Measurements from ENCODE around the gene SPHK2. TPM values are rescaled to one million over a fixed set of nuclear protein-coding genes. Genes with fewer than 3 reads are reported as not detected.
"Not testable (repeated sequence)": the region's sequence is repeated elsewhere in the genome, so short reads cannot be mapped to it uniquely, and the experiment has no call there.

SPHK2 gene
- 10 to 100 TPM; 39.8 to 43.1 (median 40.6) TPM for total RNA-seq

GRCh38 chr19:48618916-48619691 lies at the start of gene SPHK2, which contains the start of gene RPL18:
Gene SPHK2, plus strand, starts transcription at chr19:48619506. Its CDS starts 1,009 bp downstream, at chr19:48620515.
Gene RPL18, minus strand, starts transcription at chr19:48619178. Its CDS starts 35 bp downstream, at chr19:48619143.
- no peaks in the 10 kb centered on the region for H3K9me3 Mint-ChIP-seq
- ATAC-seq: peak; percentile 78 to 82

GRCh38 chr19:48569814-48570213 lies 49.5 kb upstream of the SPHK2 start:
- Mint-ChIP-seq H3K4me1 (ENCODE audit: low read depth) (no peaks in the 10 kb centered on the region), H3K36me3 (ENCODE audit: insufficient read depth) (no peaks in the 10 kb centered on the region), H3K4me3 (no peak overlapping the region), H3K9me3 (no peaks in the 10 kb centered on the region), H3K27me3 (ENCODE audit: low read depth) (peaks cover 12% of the 10 kb centered on the region)
- ATAC-seq (no peak), DNase-seq (no peak)

More at GRCh38 chr19:48618916-48619691, at the start of gene SPHK2, which contains the start of gene RPL18:
- Mint-ChIP-seq H3K27me3 (ENCODE audit: low read depth) (no peaks in the 10 kb centered on the region), H3K4me1 (ENCODE audit: low read depth) (peaks cover 38% of the 10 kb centered on the region), H3K36me3 (ENCODE audit: insufficient read depth) (peaks cover 46% of the 10 kb centered on the region), H3K4me3 (peak within 1 kb of the TSS; percentile 97)
- DNase-seq: peak; percentile 95

- ATAC-seq: no peak
- Mint-ChIP-seq H3K4me1 (ENCODE audit: low read depth) (no peaks in the 10 kb centered on the region), H3K36me3 (ENCODE audit: insufficient read depth) (no peaks in the 10 kb centered on the region), H3K27me3 (ENCODE audit: low read depth) (peaks cover 12% of the 10 kb centered on the region), H3K9me3 (no peaks in the 10 kb centered on the region), H3K4me3 (no peak overlapping the region)
- no peak for DNase-seq
These were observed 47.7 kb upstream of the SPHK2 start for GRCh38 chr19:48571378-48572162.

GRCh38 chr19:48573163-48573505 lies 46.2 kb upstream of the SPHK2 start:
- Mint-ChIP-seq H3K27me3 (ENCODE audit: low read depth) (peaks cover 3% of the 10 kb centered on the region), H3K9me3 (no peaks in the 10 kb centered on the region), H3K36me3 (ENCODE audit: insufficient read depth) (no peaks in the 10 kb centered on the region), H3K4me3 (no peak overlapping the region), H3K4me1 (ENCODE audit: low read depth) (no peaks in the 10 kb centered on the region)
- no peak for ATAC-seq
- DNase-seq: no peak

- H3K4me3 Mint-ChIP-seq: no peak overlapping the region
- no peaks in the 10 kb centered on the region for H3K4me1 Mint-ChIP-seq (ENCODE audit: low read depth)
- DNase-seq: no peak
- H3K9me3 Mint-ChIP-seq: no peaks in the 10 kb centered on the region
- no peaks in the 10 kb centered on the region for H3K36me3 Mint-ChIP-seq (ENCODE audit: insufficient read depth)
- H3K27me3 Mint-ChIP-seq (ENCODE audit: low read depth): no peaks in the 10 kb centered on the region
- no peak for ATAC-seq
These were observed 43.2 kb upstream of the SPHK2 start for GRCh38 chr19:48575931-48576622.

GRCh38 chr19:48577908-48578307 lies 41.4 kb upstream of the SPHK2 start:
- not testable (repeated sequence) for H3K36me3 Mint-ChIP-seq (ENCODE audit: insufficient read depth); H3K4me1 Mint-ChIP-seq (ENCODE audit: low read depth); DNase-seq; H3K4me3 Mint-ChIP-seq; H3K27me3 Mint-ChIP-seq (ENCODE audit: low read depth); H3K9me3 Mint-ChIP-seq; ATAC-seq

- Mint-ChIP-seq H3K4me3 (no peak overlapping the region), H3K9me3 (no peaks in the 10 kb centered on the region), H3K27me3 (ENCODE audit: low read depth) (no peaks in the 10 kb centered on the region), H3K36me3 (ENCODE audit: insufficient read depth) (no peaks in the 10 kb centered on the region), H3K4me1 (ENCODE audit: low read depth) (no peaks in the 10 kb centered on the region)
- DNase-seq (no peak), ATAC-seq (no peak)
These were observed 40.4 kb upstream of the SPHK2 start for GRCh38 chr19:48578891-48579290.

- H3K27me3 Mint-ChIP-seq (ENCODE audit: low read depth): peaks cover 6% of the 10 kb centered on the region
- no peaks in the 10 kb centered on the region for H3K36me3 Mint-ChIP-seq (ENCODE audit: insufficient read depth)
- DNase-seq (no peak), ATAC-seq (no peak)
- peaks cover 3% of the 10 kb centered on the region for H3K9me3 Mint-ChIP-seq
- no peak overlapping the region for H3K4me3 Mint-ChIP-seq
- H3K4me1 Mint-ChIP-seq (ENCODE audit: low read depth): peaks cover 4% of the 10 kb centered on the region
These were observed 37.1 kb upstream of the SPHK2 start for GRCh38 chr19:48582168-48582567.

GRCh38 chr19:48587387-48587786 lies 31.9 kb upstream of the SPHK2 start:
- no peak for ATAC-seq
- H3K9me3 Mint-ChIP-seq: peaks cover 3% of the 10 kb centered on the region
- peaks cover 6% of the 10 kb centered on the region for H3K27me3 Mint-ChIP-seq (ENCODE audit: low read depth)
- no peak overlapping the region for H3K4me3 Mint-ChIP-seq
- no peaks in the 10 kb centered on the region for H3K36me3 Mint-ChIP-seq (ENCODE audit: insufficient read depth)
- peaks cover 18% of the 10 kb centered on the region for H3K4me1 Mint-ChIP-seq (ENCODE audit: low read depth)
- no peak for DNase-seq

- ATAC-seq (peak; percentile 84 to 91), DNase-seq (peak; percentile 85)
- H3K4me1 Mint-ChIP-seq (ENCODE audit: low read depth): peaks cover 18% of the 10 kb centered on the region
- peaks cover 6% of the 10 kb centered on the region for H3K27me3 Mint-ChIP-seq (ENCODE audit: low read depth)
- H3K9me3 Mint-ChIP-seq: peaks cover 3% of the 10 kb centered on the region
- peak overlapping the region; percentile 73 for H3K4me3 Mint-ChIP-seq
- H3K36me3 Mint-ChIP-seq (ENCODE audit: insufficient read depth): no peaks in the 10 kb centered on the region
These were observed 30.5 kb upstream of the SPHK2 start for GRCh38 chr19:48588670-48589401.

- Mint-ChIP-seq H3K27me3 (ENCODE audit: low read depth) (no peaks in the 10 kb centered on the region), H3K4me1 (ENCODE audit: low read depth) (peaks cover 16% of the 10 kb centered on the region), H3K9me3 (no peaks in the 10 kb centered on the region), H3K36me3 (ENCODE audit: insufficient read depth) (no peaks in the 10 kb centered on the region), H3K4me3 (no peak overlapping the region)
- ATAC-seq (no peak), DNase-seq (no peak)
These were observed 28.3 kb upstream of the SPHK2 start for GRCh38 chr19:48591021-48591420.

GRCh38 chr19:48595171-48595570 lies 24.1 kb upstream of the SPHK2 start:
- no peaks in the 10 kb centered on the region for H3K27me3 Mint-ChIP-seq (ENCODE audit: low read depth)
- no peak for DNase-seq
- no peak for ATAC-seq
- no peaks in the 10 kb centered on the region for H3K36me3 Mint-ChIP-seq (ENCODE audit: insufficient read depth)
- peaks cover 12% of the 10 kb centered on the region for H3K4me1 Mint-ChIP-seq (ENCODE audit: low read depth)
- H3K9me3 Mint-ChIP-seq: no peaks in the 10 kb centered on the region
- peak overlapping the region; percentile 9 for H3K4me3 Mint-ChIP-seq

- Mint-ChIP-seq H3K9me3 (no peaks in the 10 kb centered on the region), H3K27me3 (ENCODE audit: low read depth) (no peaks in the 10 kb centered on the region), H3K4me1 (ENCODE audit: low read depth) (peaks cover 12% of the 10 kb centered on the region), H3K36me3 (ENCODE audit: insufficient read depth) (no peaks in the 10 kb centered on the region), H3K4me3 (peak overlapping the region; percentile 23)
- no peak for DNase-seq
- ATAC-seq: no peak
These were observed 23.5 kb upstream of the SPHK2 start for GRCh38 chr19:48595833-48596232.

- Mint-ChIP-seq H3K4me3 (no peak overlapping the region), H3K4me1 (ENCODE audit: low read depth) (peaks cover 12% of the 10 kb centered on the region), H3K27me3 (ENCODE audit: low read depth) (no peaks in the 10 kb centered on the region), H3K9me3 (no peaks in the 10 kb centered on the region), H3K36me3 (ENCODE audit: insufficient read depth) (no peaks in the 10 kb centered on the region)
- no peak for DNase-seq
- no peak for ATAC-seq
These were observed 23.1 kb upstream of the SPHK2 start for GRCh38 chr19:48596237-48596636.
